Activated CD4-positive, alpha-beta memory T cell treated with anti-CD3 and anti-CD28 coated beads for 36 hours (primary cell): ENCODE measurements around the gene MDM2. TPM values are rescaled to one million over a fixed set of nuclear protein-coding genes. Genes with fewer than 3 reads are reported as not detected.

ENCODE experiments used
- CTCF ChIA-PET: fragments of 350-600 bp; sonication (Branson Sonifier 250); formaldehyde crosslinking; loops from one replicate; lab custom pipeline; 2021; ENCODE audit warnings: antibody characterized with exemption, inconsistent platforms; lab: Charles Lee
- POLR2A ChIA-PET: fragments of 350-600 bp; sonication (Branson Sonifier 250); formaldehyde crosslinking; loops from one replicate; lab custom pipeline; 2021; ENCODE audit warnings: antibody characterized with exemption; lab: Charles Lee
- DNase-seq: peaks from one replicate; pipeline ENCODE4 v3.0.0-alpha.2; 2020
- H3K27ac Mint-ChIP-seq: one replicate; pipeline ENCODE4 v1.8.0; 2021; ENCODE audit warnings: mixed read lengths
- H3K27me3 Mint-ChIP-seq: one replicate; pipeline ENCODE4 v1.8.0; 2021; ENCODE audit warnings: mixed read lengths
- H3K36me3 Mint-ChIP-seq: one replicate; pipeline ENCODE4 v1.8.0; 2021; ENCODE audit warnings: mixed read lengths
- H3K4me1 Mint-ChIP-seq: one replicate; pipeline ENCODE4 v1.8.0; 2021; ENCODE audit warnings: low read depth, mixed read lengths
- H3K4me3 Mint-ChIP-seq: one replicate; pipeline ENCODE4 v1.8.0; 2021; ENCODE audit warnings: mild to moderate bottlenecking, mixed read lengths
- H3K9me3 Mint-ChIP-seq: one replicate; pipeline ENCODE4 v1.8.0; 2021; ENCODE audit warnings: mixed read lengths
- intact Hi-C: fragments of 100-400 bp; cut with micrococcal nuclease; formaldehyde crosslinking; loops from one replicate; pipeline ENCODE4 v1.15.1; 2023
- total RNA-seq, 2 experiments: library from RNA; stranded (reverse); gene quantifications; one replicate each; pipeline ENCODE4 v1.2.3, GENCODE V29; 2021

The MDM2 gene
- total RNA-seq, 2 experiments from 2014 or later = 125 to 136 TPM

GRCh38 chr12:68771223-68771925, 36.6 kb upstream of the MDM2 start:
- Mint-ChIP-seq H3K4me3 (no peak overlapping the region), H3K9me3 (no peaks in the 10 kb centered on the region), H3K27ac (no peak overlapping the region), H3K4me1 (peaks cover 10% of the 10 kb centered on the region), H3K36me3 (no peaks in the 10 kb centered on the region), H3K27me3 (no peaks in the 10 kb centered on the region)
- DNase-seq = no peak
- intact Hi-C loops = no loop called here
- ChIA-PET POLR2A (interaction anchor here (0.7 kb wide), 1 partner anchor 8 kb away, joined by 3 read pairs; no protein-coding TSS in a partner anchor), CTCF (no interaction called here)

GRCh38 chr12:68772714-68773113, 35.3 kb upstream of the MDM2 start:
- ChIA-PET CTCF (no interaction called here), POLR2A (no interaction called here)
- no peaks in the 10 kb centered on the region for H3K27me3 Mint-ChIP-seq
- H3K27ac Mint-ChIP-seq = no peak overlapping the region
- DNase-seq = no peak
- peaks cover 10% of the 10 kb centered on the region for H3K4me1 Mint-ChIP-seq
- intact Hi-C loops = no loop called here
- H3K9me3 Mint-ChIP-seq = no peaks in the 10 kb centered on the region
- no peaks in the 10 kb centered on the region for H3K36me3 Mint-ChIP-seq
- H3K4me3 Mint-ChIP-seq = no peak overlapping the region

- ChIA-PET POLR2A (no interaction called here), CTCF (no interaction called here)
- intact Hi-C loops = no loop called here
- Mint-ChIP-seq H3K9me3 (no peaks in the 10 kb centered on the region), H3K4me3 (no peak overlapping the region), H3K27me3 (no peaks in the 10 kb centered on the region), H3K27ac (no peak overlapping the region), H3K36me3 (no peaks in the 10 kb centered on the region), H3K4me1 (peaks cover 10% of the 10 kb centered on the region)
- no peak for DNase-seq
These were observed 34.4 kb upstream of the MDM2 start for GRCh38 chr12:68773582-68773981.

- H3K27ac Mint-ChIP-seq = no peak overlapping the region
- CTCF ChIA-PET = interaction anchor here (0.6 kb wide), 1 partner anchor 1130 kb away, joined by 4 read pairs; no protein-coding TSS in a partner anchor
These were observed 32.8 kb upstream of the MDM2 start for GRCh38 chr12:68775121-68775630.

GRCh38 chr12:68776976-68777610, 30.9 kb upstream of the MDM2 start:
- Mint-ChIP-seq H3K36me3 (no peaks in the 10 kb centered on the region), H3K4me1 (peaks cover 10% of the 10 kb centered on the region), H3K4me3 (no peak overlapping the region), H3K27me3 (no peaks in the 10 kb centered on the region), H3K27ac (no peak overlapping the region), H3K9me3 (no peaks in the 10 kb centered on the region)
- DNase-seq = no peak
- CTCF ChIA-PET = no interaction called here
- POLR2A ChIA-PET = no interaction called here
- intact Hi-C loops = no loop called here

More at GRCh38 chr12:68775121-68775630, 32.8 kb upstream of the MDM2 start:
- Mint-ChIP-seq H3K4me1 (peaks cover 10% of the 10 kb centered on the region), H3K36me3 (no peaks in the 10 kb centered on the region), H3K4me3 (no peak overlapping the region), H3K27me3 (no peaks in the 10 kb centered on the region), H3K9me3 (no peaks in the 10 kb centered on the region)
- intact Hi-C loops = no loop called here
- no peak for DNase-seq
- POLR2A ChIA-PET = no interaction called here

- H3K4me1 Mint-ChIP-seq = no peaks in the 10 kb centered on the region
- intact Hi-C loops = no loop called here
- DNase-seq = no peak
- no peaks in the 10 kb centered on the region for H3K36me3 Mint-ChIP-seq
- H3K27ac Mint-ChIP-seq = no peak overlapping the region
- POLR2A ChIA-PET = no interaction called here
- no peaks in the 10 kb centered on the region for H3K27me3 Mint-ChIP-seq
- no peak overlapping the region for H3K4me3 Mint-ChIP-seq
- CTCF ChIA-PET = no interaction called here
- no peaks in the 10 kb centered on the region for H3K9me3 Mint-ChIP-seq
These were observed 28.7 kb upstream of the MDM2 start for GRCh38 chr12:68779280-68779679.

GRCh38 chr12:68780731-68781130, 27.2 kb upstream of the MDM2 start:
- ChIA-PET POLR2A (no interaction called here), CTCF (no interaction called here)
- Mint-ChIP-seq H3K9me3 (no peaks in the 10 kb centered on the region), H3K27ac (no peak overlapping the region), H3K4me1 (no peaks in the 10 kb centered on the region), H3K36me3 (no peaks in the 10 kb centered on the region), H3K4me3 (no peak overlapping the region), H3K27me3 (no peaks in the 10 kb centered on the region)
- DNase-seq = no peak
- intact Hi-C loops = no loop called here

- Mint-ChIP-seq H3K36me3 (no peaks in the 10 kb centered on the region), H3K4me3 (no peak overlapping the region), H3K9me3 (no peaks in the 10 kb centered on the region), H3K27ac (no peak overlapping the region), H3K27me3 (no peaks in the 10 kb centered on the region), H3K4me1 (no peaks in the 10 kb centered on the region)
- CTCF ChIA-PET = interaction anchor here (0.5 kb wide), 1 partner anchor 809 kb away, joined by 3 read pairs; no protein-coding TSS in a partner anchor
- DNase-seq = no peak
- POLR2A ChIA-PET = no interaction called here
- intact Hi-C loops = no loop called here
These were observed 26.2 kb upstream of the MDM2 start for GRCh38 chr12:68781728-68782127.

- Mint-ChIP-seq H3K4me3 (no peak overlapping the region), H3K27ac (no peak overlapping the region), H3K4me1 (no peaks in the 10 kb centered on the region), H3K27me3 (no peaks in the 10 kb centered on the region), H3K9me3 (no peaks in the 10 kb centered on the region), H3K36me3 (no peaks in the 10 kb centered on the region)
- intact Hi-C loops = no loop called here
- DNase-seq = no peak
- ChIA-PET CTCF (interaction anchor here (0.9 kb wide), 1 partner anchor 46 kb away, joined by 3 read pairs; no protein-coding TSS in a partner anchor), POLR2A (interaction anchor here (0.7 kb wide), 1 partner anchor 28 kb away, joined by 4 read pairs; no protein-coding TSS in a partner anchor)
These were observed 24.0 kb upstream of the MDM2 start for GRCh38 chr12:68784015-68784414.

GRCh38 chr12:68785358-68785757, 22.6 kb upstream of the MDM2 start:
- no peaks in the 10 kb centered on the region for H3K36me3 Mint-ChIP-seq
- no peaks in the 10 kb centered on the region for H3K4me1 Mint-ChIP-seq
- no peaks in the 10 kb centered on the region for H3K9me3 Mint-ChIP-seq
- ChIA-PET CTCF (no interaction called here), POLR2A (no interaction called here)
- no peak for DNase-seq
- no peaks in the 10 kb centered on the region for H3K27me3 Mint-ChIP-seq
- H3K4me3 Mint-ChIP-seq = no peak overlapping the region
- intact Hi-C loops = no loop called here
- no peak overlapping the region for H3K27ac Mint-ChIP-seq

GRCh38 chr12:68785823-68786222, 22.2 kb upstream of the MDM2 start:
- Mint-ChIP-seq H3K27ac (no peak overlapping the region), H3K9me3 (no peaks in the 10 kb centered on the region), H3K36me3 (no peaks in the 10 kb centered on the region), H3K27me3 (no peaks in the 10 kb centered on the region), H3K4me3 (no peak overlapping the region), H3K4me1 (no peaks in the 10 kb centered on the region)
- ChIA-PET POLR2A (no interaction called here), CTCF (no interaction called here)
- DNase-seq = no peak
- intact Hi-C loops = no loop called here

GRCh38 chr12:68786929-68787328, 21.0 kb upstream of the MDM2 start:
- no peaks in the 10 kb centered on the region for H3K4me1 Mint-ChIP-seq
- H3K4me3 Mint-ChIP-seq = no peak overlapping the region
- ChIA-PET CTCF (no interaction called here), POLR2A (no interaction called here)
- H3K27ac Mint-ChIP-seq = no peak overlapping the region
- H3K9me3 Mint-ChIP-seq = no peaks in the 10 kb centered on the region
- intact Hi-C loops = no loop called here
- H3K36me3 Mint-ChIP-seq = no peaks in the 10 kb centered on the region
- DNase-seq = no peak
- H3K27me3 Mint-ChIP-seq = no peaks in the 10 kb centered on the region
